ENCODE results near the gene SPON2.

Gene SPON2

DNA sequence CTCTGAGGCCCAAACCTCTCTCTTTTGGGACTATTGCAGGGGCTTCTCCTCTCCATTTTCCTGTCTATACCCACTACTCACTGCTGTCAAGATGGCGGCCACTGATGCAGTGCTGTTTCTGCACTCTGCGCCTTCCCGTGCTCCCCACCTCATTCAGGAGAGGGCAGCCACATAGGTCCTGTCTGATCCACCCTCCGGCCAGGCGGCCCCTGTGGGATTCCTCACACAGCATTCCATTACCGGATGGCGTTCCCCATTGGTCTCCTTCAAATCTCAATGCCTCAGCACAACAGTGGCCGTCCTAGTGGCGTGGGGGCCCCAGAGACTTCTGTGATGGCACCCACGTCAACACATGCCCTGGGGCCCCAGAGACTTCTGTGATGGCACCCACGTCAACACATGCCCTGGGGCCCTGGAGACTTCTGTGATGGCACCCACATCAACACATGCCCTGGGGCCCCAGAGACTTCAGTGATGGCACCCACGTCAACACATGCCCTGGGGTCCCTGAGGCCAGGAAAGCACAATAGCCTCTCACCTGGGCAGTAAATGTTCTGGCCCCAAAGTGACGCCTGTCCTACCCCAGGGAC, 7.3 kb downstream of the SPON2 start:
- Mint-ChIP-seq H3K9me3 (no peaks in the 10 kb centered on the region), H3K4me1 (ENCODE audit: low read depth) (peaks cover 23% of the 10 kb centered on the region), H3K27me3 (peaks cover 11% of the 10 kb centered on the region), H3K36me3 (ENCODE audit: low read depth) (no peaks in the 10 kb centered on the region), H3K27ac (no peak overlapping the region), H3K4me3 (no peak overlapping the region)
- no peak for DNase-seq

DNA sequence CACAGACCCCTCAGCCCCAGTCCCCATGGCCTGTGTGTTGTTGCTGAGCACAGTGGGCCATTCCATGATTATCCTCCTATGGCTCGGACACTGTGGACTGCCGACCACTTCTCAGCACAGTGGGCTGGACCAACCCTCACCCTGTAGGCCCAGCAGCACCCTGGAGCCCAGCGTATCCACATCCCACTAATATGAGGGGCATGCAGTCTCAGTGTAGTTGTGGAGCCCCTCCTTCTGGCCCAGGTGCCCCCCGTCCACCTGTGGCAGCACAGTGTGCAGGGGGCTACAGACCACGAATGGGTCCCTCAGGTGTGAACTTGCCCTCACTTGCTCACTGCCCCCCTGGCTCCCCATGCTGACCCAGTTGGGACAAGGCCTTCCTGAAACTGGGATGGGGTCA, 7.9 kb downstream of the SPON2 start:
- no peak overlapping the region for H3K4me3 Mint-ChIP-seq
- H3K27ac Mint-ChIP-seq = no peak overlapping the region
- no peaks in the 10 kb centered on the region for H3K9me3 Mint-ChIP-seq
- DNase-seq = no peak
- peaks cover 23% of the 10 kb centered on the region for H3K4me1 Mint-ChIP-seq (ENCODE audit: low read depth)
- no peaks in the 10 kb centered on the region for H3K36me3 Mint-ChIP-seq (ENCODE audit: low read depth)
- H3K27me3 Mint-ChIP-seq = peaks cover 10% of the 10 kb centered on the region

DNA sequence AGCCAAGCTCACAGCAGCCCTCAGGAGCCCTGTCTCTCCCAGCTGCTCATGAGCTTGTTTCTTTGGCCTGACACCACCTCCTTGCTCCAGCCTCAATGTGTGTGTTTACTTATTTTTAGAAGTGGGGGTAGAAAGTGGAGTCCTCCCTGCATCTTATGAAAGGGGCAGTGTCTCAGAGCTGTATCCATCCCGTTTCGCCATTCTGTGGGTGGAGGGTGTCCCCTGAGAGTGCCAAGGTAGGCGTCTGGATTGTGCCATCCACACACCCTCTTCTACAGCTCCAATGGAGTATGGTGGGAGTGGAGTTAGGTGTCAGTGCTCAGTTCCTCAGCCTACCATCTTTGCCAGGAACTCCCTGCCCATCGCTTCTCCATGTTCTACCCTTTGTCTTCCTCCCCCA, 8.3 kb downstream of the SPON2 start:
- Mint-ChIP-seq H3K4me1 (ENCODE audit: low read depth) (peaks cover 23% of the 10 kb centered on the region), H3K9me3 (no peaks in the 10 kb centered on the region), H3K36me3 (ENCODE audit: low read depth) (no peaks in the 10 kb centered on the region), H3K4me3 (no peak overlapping the region), H3K27me3 (peaks cover 8% of the 10 kb centered on the region), H3K27ac (no peak overlapping the region)
- no peak for DNase-seq

DNA sequence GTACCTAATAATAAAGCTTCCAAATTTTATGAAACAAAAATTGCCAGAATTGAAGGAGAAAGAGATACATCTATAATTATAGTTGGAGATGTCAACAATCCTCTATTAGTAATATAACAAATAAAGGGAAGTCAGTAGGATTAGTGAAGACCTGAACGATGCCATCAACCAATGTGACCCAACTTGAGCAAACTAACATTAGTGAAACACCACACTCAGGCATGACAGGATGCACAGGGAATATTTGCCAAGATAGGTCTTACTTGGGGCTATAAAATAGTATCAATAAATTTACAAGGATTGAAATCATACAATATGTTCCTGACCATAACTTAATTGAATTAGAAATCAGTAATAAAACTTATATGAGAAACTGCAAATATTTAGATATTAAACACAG, 12.0 kb downstream of the SPON2 start:
- Mint-ChIP-seq H3K36me3 (ENCODE audit: low read depth) (no peaks in the 10 kb centered on the region), H3K4me3 (no peak overlapping the region), H3K4me1 (ENCODE audit: low read depth) (peaks cover 6% of the 10 kb centered on the region), H3K9me3 (peaks cover 6% of the 10 kb centered on the region), H3K27ac (no peak overlapping the region), H3K27me3 (no peaks in the 10 kb centered on the region)
- no peak for DNase-seq

DNA sequence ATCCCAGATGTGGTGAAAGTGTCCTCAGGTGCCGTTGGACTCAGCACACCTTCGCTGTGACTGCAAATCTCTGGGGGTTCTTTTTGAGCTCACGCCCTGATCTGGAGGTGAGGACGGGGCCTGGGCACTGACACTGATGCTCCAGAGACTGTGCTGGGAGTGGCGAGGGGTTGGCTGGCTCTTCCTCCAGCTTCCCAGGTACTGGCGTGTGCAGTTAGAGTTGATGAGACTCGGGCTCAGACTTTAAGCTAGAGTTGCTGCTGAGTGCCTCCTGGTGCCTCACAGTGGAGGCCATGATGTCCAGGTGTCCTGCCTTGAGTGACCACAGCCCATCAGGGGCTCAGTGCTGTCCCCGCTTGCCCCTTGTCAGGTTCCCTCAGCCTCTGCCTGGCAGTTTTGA, 16.3 kb downstream of the SPON2 start:
- Mint-ChIP-seq H3K27ac (no peak overlapping the region), H3K4me1 (ENCODE audit: low read depth) (no peaks in the 10 kb centered on the region), H3K9me3 (peaks cover 6% of the 10 kb centered on the region), H3K4me3 (no peak overlapping the region), H3K27me3 (peaks cover 13% of the 10 kb centered on the region), H3K36me3 (ENCODE audit: low read depth) (no peaks in the 10 kb centered on the region)
- DNase-seq = no peak

DNA sequence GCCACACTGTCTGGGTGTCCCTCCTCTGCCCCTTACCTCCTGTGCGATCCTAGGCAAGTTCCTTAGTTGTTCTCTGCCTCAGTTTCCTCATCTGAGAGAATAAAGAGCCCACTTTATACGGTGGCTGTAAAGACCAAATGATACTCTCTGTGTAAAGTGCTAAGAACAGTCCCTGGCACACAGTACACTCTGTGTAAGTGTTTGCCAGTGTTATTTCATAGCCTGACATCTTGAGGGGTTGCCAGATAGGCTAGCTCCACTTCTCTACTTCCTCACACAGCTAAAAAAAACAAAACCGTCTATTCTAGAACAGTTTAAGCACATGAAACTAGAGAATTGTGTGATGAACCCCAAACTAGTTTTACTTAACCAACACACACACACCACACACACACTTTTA, 17.1 kb downstream of the SPON2 start:
- DNase-seq = no peak
- H3K4me1 Mint-ChIP-seq (ENCODE audit: low read depth) = no peaks in the 10 kb centered on the region
- H3K36me3 Mint-ChIP-seq (ENCODE audit: low read depth) = no peaks in the 10 kb centered on the region
- no peak overlapping the region for H3K27ac Mint-ChIP-seq
- H3K9me3 Mint-ChIP-seq = peaks cover 6% of the 10 kb centered on the region
- H3K4me3 Mint-ChIP-seq = no peak overlapping the region
- H3K27me3 Mint-ChIP-seq = peaks cover 13% of the 10 kb centered on the region

DNA sequence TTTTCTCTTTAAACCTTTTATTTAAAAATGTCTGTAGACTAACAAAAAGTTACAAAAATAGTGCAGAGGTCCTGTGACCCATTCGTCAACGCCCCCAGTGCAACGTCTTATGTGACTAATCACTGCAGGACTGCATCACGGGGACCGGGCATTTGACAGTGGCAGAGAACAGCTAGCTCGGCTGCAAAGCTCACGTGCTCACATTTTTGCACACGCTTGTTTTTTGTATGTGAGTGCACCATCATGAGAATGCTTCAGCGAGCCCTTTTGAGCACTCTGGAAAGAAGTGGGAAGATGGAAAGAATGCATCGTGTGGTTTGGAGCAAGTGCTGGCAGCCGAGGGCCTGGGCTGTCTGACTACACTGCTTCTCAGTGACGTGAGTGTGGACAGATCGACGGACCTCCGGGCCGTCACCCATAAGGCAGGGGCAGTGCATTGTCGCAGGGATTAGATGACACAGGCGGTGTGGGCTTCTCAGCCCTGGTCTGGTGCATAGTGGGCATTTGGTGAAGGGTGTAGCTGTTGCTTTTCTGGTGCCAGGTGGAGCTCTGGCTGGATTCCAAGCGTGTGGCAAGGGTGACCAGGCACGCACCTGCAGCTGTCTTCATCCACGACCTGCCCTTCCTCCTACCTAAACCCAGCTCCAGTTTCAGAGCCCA, 17.7 kb downstream of the SPON2 start:
- no peak overlapping the region for H3K4me3 Mint-ChIP-seq
- no peaks in the 10 kb centered on the region for H3K4me1 Mint-ChIP-seq (ENCODE audit: low read depth)
- peaks cover 6% of the 10 kb centered on the region for H3K9me3 Mint-ChIP-seq
- no peak for DNase-seq
- H3K27ac Mint-ChIP-seq = no peak overlapping the region
- H3K36me3 Mint-ChIP-seq (ENCODE audit: low read depth) = no peaks in the 10 kb centered on the region
- peaks cover 15% of the 10 kb centered on the region for H3K27me3 Mint-ChIP-seq

DNA sequence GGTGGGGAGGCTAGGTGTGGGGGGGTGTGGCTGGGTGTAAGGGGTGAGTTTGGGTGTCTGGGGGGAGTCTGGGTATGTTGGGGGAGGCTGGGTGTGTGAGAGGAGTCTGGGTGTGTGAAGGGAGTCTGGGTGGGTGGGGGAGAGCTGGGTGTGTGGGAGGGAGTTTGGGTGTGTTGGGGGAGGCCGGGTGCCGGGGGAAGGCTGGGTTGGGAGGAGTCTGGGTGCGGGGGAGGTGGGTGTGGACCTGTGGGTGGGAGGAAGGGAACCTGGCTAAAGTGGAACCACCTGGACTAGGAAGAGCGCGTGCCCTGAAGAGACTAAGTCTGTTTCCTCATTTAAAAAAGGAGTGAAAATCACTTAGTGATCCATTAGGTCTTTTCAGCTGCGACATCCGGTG, 18.3 kb downstream of the SPON2 start:
- H3K27me3 Mint-ChIP-seq = peaks cover 16% of the 10 kb centered on the region

DNA sequence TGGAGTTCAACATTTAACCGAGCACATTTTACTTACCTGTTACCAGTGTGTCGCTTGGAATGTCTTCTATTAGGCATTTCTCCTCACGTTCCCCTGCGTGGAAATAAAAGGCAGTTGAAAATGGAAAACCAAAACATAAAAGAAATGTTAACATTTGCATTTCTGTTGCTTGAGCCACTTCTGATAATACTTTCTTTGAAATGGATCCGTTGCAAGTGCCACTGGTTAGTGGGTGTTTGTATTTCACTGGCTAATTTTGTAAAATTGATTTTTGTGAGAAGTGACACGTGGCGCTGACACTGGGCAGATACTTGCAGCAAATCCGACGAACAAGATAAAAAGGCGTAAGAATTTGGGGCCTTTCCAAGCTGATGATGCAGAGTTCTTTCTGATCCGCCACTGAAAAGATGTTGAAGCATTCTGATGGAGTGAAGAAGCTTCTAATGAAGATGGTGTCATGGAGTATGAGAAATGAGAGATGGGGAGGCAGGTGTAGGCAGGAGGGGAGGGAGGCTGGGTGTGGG, 18.8 kb downstream of the SPON2 start:
- H3K27me3 Mint-ChIP-seq = peaks cover 16% of the 10 kb centered on the region
- H3K36me3 Mint-ChIP-seq (ENCODE audit: low read depth) = no peaks in the 10 kb centered on the region
- DNase-seq = no peak
- no peaks in the 10 kb centered on the region for H3K4me1 Mint-ChIP-seq (ENCODE audit: low read depth)
- peaks cover 6% of the 10 kb centered on the region for H3K9me3 Mint-ChIP-seq
- H3K4me3 Mint-ChIP-seq = no peak overlapping the region
- H3K27ac Mint-ChIP-seq = no peak overlapping the region

More for the DNA sequence above, 18.3 kb downstream of the SPON2 start:
- no peak for DNase-seq
- H3K36me3 Mint-ChIP-seq (ENCODE audit: low read depth) = no peaks in the 10 kb centered on the region
- H3K27ac Mint-ChIP-seq = no peak overlapping the region
- H3K4me1 Mint-ChIP-seq (ENCODE audit: low read depth) = no peaks in the 10 kb centered on the region
- no peak overlapping the region for H3K4me3 Mint-ChIP-seq
- H3K9me3 Mint-ChIP-seq = peaks cover 6% of the 10 kb centered on the region

DNA sequence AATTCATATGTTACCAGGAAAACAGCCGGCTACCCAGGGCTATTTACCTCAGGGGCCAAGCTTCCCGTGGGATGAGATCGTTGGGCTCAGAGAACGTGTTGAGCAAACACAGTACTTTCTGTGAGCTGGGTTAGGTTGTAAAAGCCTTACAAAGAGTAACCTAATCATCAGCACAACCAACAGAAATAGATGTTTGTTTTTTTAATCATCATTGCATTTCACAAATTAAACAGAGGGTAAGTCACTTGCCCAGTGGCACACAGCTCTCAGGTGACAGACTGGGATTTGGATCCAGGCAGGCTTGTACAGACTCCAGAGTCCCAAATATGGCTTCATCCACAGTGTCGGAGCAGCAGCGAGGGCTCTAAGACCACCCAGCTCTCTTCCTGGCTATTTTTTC, 20.1 kb downstream of the SPON2 start:
- Mint-ChIP-seq H3K27ac (no peak overlapping the region), H3K4me3 (no peak overlapping the region), H3K27me3 (peaks cover 16% of the 10 kb centered on the region), H3K36me3 (ENCODE audit: low read depth) (no peaks in the 10 kb centered on the region), H3K4me1 (ENCODE audit: low read depth) (no peaks in the 10 kb centered on the region), H3K9me3 (no peaks in the 10 kb centered on the region)
- DNase-seq = no peak

DNA sequence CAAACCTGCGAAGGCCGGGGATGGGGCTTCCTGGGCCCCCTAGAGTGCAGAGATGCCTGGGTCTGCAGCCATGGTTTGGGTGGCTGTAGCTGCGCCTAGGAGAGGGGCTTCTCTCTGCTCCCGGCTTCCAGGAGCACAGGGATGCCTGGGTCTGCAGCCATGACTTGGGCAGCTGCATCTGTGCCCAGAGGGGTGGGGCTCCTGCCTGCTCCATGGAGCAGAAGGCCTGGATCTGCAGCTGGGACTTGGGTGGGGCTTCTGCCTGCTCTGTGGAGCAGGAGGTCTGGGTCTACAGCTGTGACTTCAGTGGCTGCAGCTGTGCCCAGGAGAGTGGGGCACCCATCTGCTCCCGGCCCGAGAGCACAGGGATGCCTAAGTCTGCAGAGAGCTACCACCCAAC, 20.8 kb downstream of the SPON2 start:
- no peak overlapping the region for H3K4me3 Mint-ChIP-seq
- no peaks in the 10 kb centered on the region for H3K9me3 Mint-ChIP-seq
- DNase-seq = no peak
- H3K36me3 Mint-ChIP-seq (ENCODE audit: low read depth) = no peaks in the 10 kb centered on the region
- no peak overlapping the region for H3K27ac Mint-ChIP-seq
- no peaks in the 10 kb centered on the region for H3K4me1 Mint-ChIP-seq (ENCODE audit: low read depth)
- H3K27me3 Mint-ChIP-seq = peaks cover 16% of the 10 kb centered on the region

DNA sequence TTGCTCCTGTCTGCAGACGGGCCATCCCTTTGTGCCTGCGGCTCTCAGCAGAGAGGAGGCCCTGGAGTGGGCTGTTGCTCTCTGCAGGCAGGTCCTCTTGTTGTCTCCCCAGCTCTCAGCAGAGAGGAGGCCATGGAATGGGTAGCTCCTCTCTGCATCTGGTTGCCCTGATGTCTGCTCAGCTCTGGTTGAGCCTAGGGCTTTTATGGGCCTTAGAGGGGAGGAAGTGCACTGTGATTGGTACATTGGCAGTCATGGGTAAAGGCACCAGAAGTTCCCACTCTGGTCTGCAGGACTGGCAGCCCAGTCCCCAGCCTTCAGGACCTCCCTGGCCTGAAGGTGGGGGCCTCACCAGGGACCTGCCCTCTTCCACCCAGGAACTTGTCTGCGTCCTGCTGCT, 21.5 kb downstream of the SPON2 start:
- Mint-ChIP-seq H3K27me3 (peaks cover 16% of the 10 kb centered on the region), H3K4me1 (ENCODE audit: low read depth) (no peaks in the 10 kb centered on the region), H3K27ac (no peak overlapping the region), H3K36me3 (ENCODE audit: low read depth) (no peaks in the 10 kb centered on the region), H3K9me3 (no peaks in the 10 kb centered on the region), H3K4me3 (no peak overlapping the region)
- no peak for DNase-seq

DNA sequence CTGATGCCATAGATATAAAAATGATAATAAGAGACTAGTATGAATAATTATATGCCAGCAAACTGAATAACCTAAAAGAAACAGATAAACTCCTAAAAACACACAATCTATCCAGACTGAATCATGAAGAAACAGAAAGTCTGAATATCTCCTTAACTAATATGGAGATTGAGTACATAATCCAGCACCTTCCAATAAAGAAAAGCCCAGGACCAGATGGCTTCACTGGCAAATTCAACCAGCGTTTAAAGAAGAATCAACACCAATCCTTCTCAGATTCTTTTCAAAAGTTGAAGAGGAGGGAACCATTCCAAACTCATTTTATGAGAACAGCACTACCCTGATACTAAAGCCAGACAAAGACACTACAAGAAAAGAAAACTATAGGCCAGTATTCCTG, 32.5 kb downstream of the SPON2 start:
- DNase-seq = no peak
- Mint-ChIP-seq H3K27ac (no peak overlapping the region), H3K4me3 (no peak overlapping the region), H3K4me1 (ENCODE audit: low read depth) (peaks cover 18% of the 10 kb centered on the region), H3K27me3 (peaks cover 16% of the 10 kb centered on the region), H3K36me3 (ENCODE audit: low read depth) (no peaks in the 10 kb centered on the region), H3K9me3 (no peaks in the 10 kb centered on the region)

DNA sequence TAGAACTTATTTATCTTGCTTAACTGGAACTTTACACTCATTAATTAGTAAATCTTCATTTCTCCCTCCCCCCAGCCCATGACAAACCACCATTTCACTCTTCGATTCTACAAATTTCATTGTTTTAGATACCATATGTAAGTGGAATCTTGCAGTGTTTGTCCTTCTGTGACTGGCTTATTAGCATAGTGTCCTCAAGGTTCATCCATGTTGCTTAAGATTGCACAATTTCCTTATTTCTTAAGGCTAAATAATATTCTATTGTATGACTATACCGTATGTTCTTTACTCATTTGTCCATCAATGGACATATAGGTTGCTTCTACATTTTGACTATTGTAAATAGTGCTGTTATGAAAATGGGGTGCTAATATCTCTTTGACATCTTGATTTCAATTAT, 34.5 kb downstream of the SPON2 start:
- no peak overlapping the region for H3K27ac Mint-ChIP-seq
- DNase-seq = no peak
- H3K4me3 Mint-ChIP-seq = peak overlapping the region; percentile 69
- H3K9me3 Mint-ChIP-seq = no peaks in the 10 kb centered on the region
- no peaks in the 10 kb centered on the region for H3K36me3 Mint-ChIP-seq (ENCODE audit: low read depth)
- H3K27me3 Mint-ChIP-seq = peaks cover 7% of the 10 kb centered on the region
- H3K4me1 Mint-ChIP-seq (ENCODE audit: low read depth) = peaks cover 18% of the 10 kb centered on the region

DNA sequence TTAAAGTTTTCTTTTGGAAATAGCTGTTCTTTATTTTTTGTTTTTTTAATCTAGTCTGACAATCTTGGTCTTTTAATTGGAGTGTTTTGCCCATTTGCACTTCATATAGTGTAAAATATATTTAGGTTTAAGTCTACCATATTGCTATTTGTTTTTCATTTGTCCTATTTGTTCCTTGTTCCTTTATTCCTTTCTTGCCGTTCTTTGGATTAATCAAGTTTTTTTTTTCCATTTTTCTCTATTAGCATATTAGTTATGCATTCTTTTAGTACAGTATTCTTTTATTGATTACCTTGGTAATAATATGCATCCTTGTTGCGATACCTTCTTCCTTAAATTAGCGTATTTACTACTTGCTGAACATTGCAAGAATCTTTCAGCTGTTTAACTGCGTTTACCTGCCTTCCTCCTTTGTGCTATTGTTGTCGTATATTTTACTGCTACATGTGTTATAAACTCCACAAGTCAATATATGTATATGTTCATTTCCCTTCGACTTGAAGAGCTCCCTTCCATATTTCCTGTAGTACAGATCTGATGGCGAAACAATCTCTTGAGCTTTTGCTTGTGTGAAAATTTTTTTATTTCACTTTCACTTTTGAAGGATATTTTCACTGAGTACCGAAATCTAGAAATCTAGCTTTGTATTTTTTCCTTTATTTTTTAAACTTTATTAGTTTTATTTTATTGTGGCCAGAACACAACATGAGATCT, 35.2 kb downstream of the SPON2 start:
- Mint-ChIP-seq H3K9me3 (no peaks in the 10 kb centered on the region), H3K27me3 (peaks cover 4% of the 10 kb centered on the region), H3K36me3 (ENCODE audit: low read depth) (no peaks in the 10 kb centered on the region), H3K27ac (no peak overlapping the region), H3K4me3 (peak overlapping the region; percentile 69), H3K4me1 (ENCODE audit: low read depth) (peaks cover 18% of the 10 kb centered on the region)
- DNase-seq = no peak
